GM12878 (cell line): Measurements from ENCODE around the gene AAMP. TPM values are rescaled to one million over a fixed set of nuclear protein-coding genes. Genes with fewer than 3 reads are reported as not detected.

Experiments
- BCLAF1 ChIP-seq: fragments of 450-650 bp; IDR thresholded peaks from 2 replicates; pipeline ENCODE4 v1.6.1; 2017; ENCODE audit warnings: antibody characterized with exemption, mild to moderate bottlenecking, moderate library complexity
- BRCA1 ChIP-seq: IDR thresholded peaks from 2 replicates; pipeline ENCODE4 v1.6.1; 2011; ENCODE audit warnings: low read depth, low read length, improper control_type of control experiment
- CREM ChIP-seq: IDR thresholded peaks from 2 replicates; pipeline ENCODE4 v1.6.1; 2014; ENCODE audit warnings: antibody characterized with exemption, low read depth
- CTCF ChIP-seq, 3 experiments: IDR thresholded peaks in 2 of 3; conservative IDR thresholded peaks in 1 of 3; 2 replicates each; pipeline ENCODE4 v1.5.1; 2011; ENCODE audit warnings: low read depth in 3 of 3, low read length in 3 of 3, mild to moderate bottlenecking in 3 of 3, control low read depth in 2 of 3, moderate library complexity in 2 of 3, inconsistent platforms in 1 of 3, mixed read lengths in 1 of 3; ENCODE audit not compliant: control insufficient read depth in 2 of 3, insufficient read depth in 1 of 3; ENCODE audit errors: extremely low read depth in 1 of 3
- GATAD2B ChIP-seq: fragments of 450-650 bp; conservative IDR thresholded peaks from 2 replicates; pipeline ENCODE4 v1.6.1; 2017; ENCODE audit warnings: low read depth, mild to moderate bottlenecking, moderate library complexity
- HDGF ChIP-seq: fragments of 450-650 bp; IDR thresholded peaks from 2 replicates; pipeline ENCODE4 v1.6.1; 2016; ENCODE audit warnings: antibody characterized with exemption
- IRF3 ChIP-seq: fragments of 450-650 bp; IDR thresholded peaks from 2 replicates; pipeline ENCODE4 v1.6.1; 2014; ENCODE audit warnings: mild to moderate bottlenecking
- IRF4 ChIP-seq: IDR thresholded peaks from 2 replicates; pipeline ENCODE4 v1.6.1; 2011; ENCODE audit warnings: low read depth, low read length
- LARP7 ChIP-seq: fragments of 450-650 bp; IDR thresholded peaks from 2 replicates; pipeline ENCODE4 v1.6.1; 2017; ENCODE audit warnings: mild to moderate bottlenecking
- MYB ChIP-seq: fragments of 150-350 bp; IDR thresholded peaks from 2 replicates; pipeline ENCODE4 v1.6.1; 2014; ENCODE audit warnings: mild to moderate bottlenecking, low read depth, low read length, borderline replicate concordance
- NFIC ChIP-seq: IDR thresholded peaks from 2 replicates; pipeline ENCODE4 v1.6.1; 2012; ENCODE audit warnings: low read depth, mild to moderate bottlenecking, inconsistent platforms, low read length, moderate library complexity
- NFYA ChIP-seq: IDR thresholded peaks from 2 replicates; pipeline ENCODE4 v1.6.1; 2011; ENCODE audit warnings: low read depth, mild to moderate bottlenecking, low read length, improper control_type of control experiment, borderline replicate concordance
- PML ChIP-seq: IDR thresholded peaks from 2 replicates; pipeline ENCODE4 v1.6.1; 2012; ENCODE audit warnings: low read length, inconsistent platforms
- POLR2AphosphoS2 ChIP-seq: IDR thresholded peaks from 2 replicates; pipeline ENCODE4 v1.6.1; 2011; ENCODE audit warnings: low read depth, mild to moderate bottlenecking, low read length, improper control_type of control experiment, moderate library complexity
- SKIL ChIP-seq: fragments of 450-650 bp; IDR thresholded peaks from 2 replicates; pipeline ENCODE4 v1.6.1; 2017; ENCODE audit warnings: mild to moderate bottlenecking, low read depth, inconsistent platforms; ENCODE audit not compliant: poor library complexity, severe bottlenecking
- SMAD1 ChIP-seq: fragments of 450-650 bp; IDR thresholded peaks from 2 replicates; pipeline ENCODE4 v1.6.1; 2018; ENCODE audit warnings: mild to moderate bottlenecking, low read depth; ENCODE audit not compliant: partially characterized antibody
- SMARCA5 ChIP-seq: fragments of 450-650 bp; IDR thresholded peaks from 2 replicates; pipeline ENCODE4 v1.6.1; 2017; ENCODE audit warnings: mild to moderate bottlenecking
- SMC3 ChIP-seq: IDR thresholded peaks from 2 replicates; pipeline ENCODE4 v1.6.1; 2011; ENCODE audit warnings: low read length, improper control_type of control experiment, borderline replicate concordance
- TAF1 ChIP-seq: IDR thresholded peaks from 2 replicates; pipeline ENCODE4 v1.6.1; 2011; ENCODE audit warnings: mild to moderate bottlenecking, low read depth, low read length, borderline replicate concordance
- TBL1XR1 ChIP-seq: IDR thresholded peaks from 2 replicates; pipeline ENCODE4 v1.6.1; 2012; ENCODE audit warnings: low read depth, low read length, improper control_type of control experiment
- WRNIP1 ChIP-seq: IDR thresholded peaks from 2 replicates; pipeline ENCODE4 v1.6.1; 2011; ENCODE audit warnings: low read depth, low read length, improper control_type of control experiment, borderline replicate concordance
- YY1 ChIP-seq: IDR thresholded peaks from 2 replicates; pipeline ENCODE4 v1.6.1; 2011; ENCODE audit warnings: low read depth, mild to moderate bottlenecking, low read length
- ZNF622 ChIP-seq: fragments of 450-650 bp; IDR thresholded peaks from 2 replicates; pipeline ENCODE4 v1.6.1; 2017; ENCODE audit warnings: mild to moderate bottlenecking, inconsistent platforms
- polyA plus RNA-seq, 11 experiments: library from polyadenylated mRNA; depleted of rRNA in 4 of 11; unstranded in 6 of 11; stranded (reverse) in 5 of 11; fragments of >200 nt; fragmentation: Nextera tagmentation in 4 of 11; fragmentation: Illumina TruSeq in 1 of 11; extraction: Ambion mirVana in 4 of 11; extraction: Trizol in 1 of 11; gene quantifications; 1 replicate in 1 of 11; 2 replicates in 10 of 11; pipeline versions ENCODE4 v1.2.1 to v1.2.3, GENCODE V29; 2011 to 2016; ENCODE audit warnings: inconsistent platforms in 2 of 11, missing spikeins in 2 of 11, low read depth in 1 of 11
- total RNA-seq, 4 experiments: library from RNA; depleted of rRNA in 3 of 4; stranded (reverse); fragments of >200 nt in 3 of 4; fragmentation: Illumina TruSeq in 1 of 4; extraction: Trizol in 1 of 4; gene quantifications; 2 replicates each; pipeline versions ENCODE4 v1.2.1 to v1.2.3, GENCODE V29; 2013 to 2021

The AAMP gene
- total and polyA plus RNA-seq, 10 of the 15 experiments (the other 5 are each of a cell fraction or from before 2014, with no cell fraction given) = 4.4 to 140 (median 81.9) TPM

GRCh38 chr2:218272531-218273212, 2.7 kb upstream of the AAMP start (continued):
- no peak for TF ChIP-seq BCLAF1
- TF ChIP-seq CTCF (IDR thresholded peaks at IDR 0.05 in 2 of 3, conservative IDR thresholded peaks at IDR 0.05 in 1 of 3; ENCODE audit: control insufficient read depth in 2 of 3, extremely low read depth in 1 of 3, insufficient read depth in 1 of 3, low read depth in 3 of 3, low read length in 3 of 3) = peak; percentile 85 to 95 (median 91); a peak in 5 of 6 replicates
- peak; percentile 15 for TF ChIP-seq SKIL
- no peak for TF ChIP-seq BRCA1
- TF ChIP-seq GATAD2B = no peak
- no peak for TF ChIP-seq NFYA
- TF ChIP-seq PML = no peak
- 0 out of 2 replicates have a peak, but pooled peaks have one; percentile 27 for TF ChIP-seq TBL1XR1
- TF ChIP-seq YY1 = peak; percentile 71
- TF ChIP-seq HDGF = no peak
- TF ChIP-seq MYB = no peak
- no peak for TF ChIP-seq NFIC
- TF ChIP-seq SMC3 = peak; percentile 94
- no peak for TF ChIP-seq IRF3
- no peak for TF ChIP-seq SMAD1
- TF ChIP-seq SMARCA5 = peak; percentile 62; the same call in 1 of the 2 replicates
- no peak for TF ChIP-seq IRF4
- TF ChIP-seq POLR2AphosphoS2 = no peak
- TF ChIP-seq WRNIP1 = 0 out of 2 replicates have a peak, but pooled peaks have one; percentile 29
- TF ChIP-seq TAF1 = no peak
- no peak for TF ChIP-seq ZNF622
- TF ChIP-seq CREM = no peak
- TF ChIP-seq LARP7 = no peak
